DND-41 (cell line): ENCODE results near the gene FAM168B.

Experiments
- ATAC-seq: fragments of 200-7000 bp; cut with Tn5 transposase; 3 replicates; pipeline ENCODE4 v1.9.1; 2021; ENCODE audit warnings: low read depth; ENCODE audit not compliant: insufficient read depth
- DNase-seq: peaks from one replicate; pipeline ENCODE4 v3.0.0-alpha.2; 2020
- H2AFZ ChIP-seq: 2 replicates; pipeline ENCODE4 v1.6.0; 2012; ENCODE audit warnings: low read depth, low read length
- H3K27ac ChIP-seq: 2 replicates; pipeline ENCODE4 v1.5.1; 2012; ENCODE audit warnings: low read length, inconsistent platforms
- H3K27me3 ChIP-seq: fragments of 200-600 bp; sonication (generic); 2 replicates; pipeline ENCODE4 v1.6.0; 2012; ENCODE audit warnings: low read length, mild to moderate bottlenecking, inconsistent platforms; ENCODE audit not compliant: insufficient read depth, poor library complexity
- H3K36me3 ChIP-seq: 2 replicates; pipeline ENCODE4 v1.5.1; 2012; ENCODE audit warnings: low read length, inconsistent platforms; ENCODE audit not compliant: insufficient read depth
- H3K4me1 ChIP-seq: 2 replicates; pipeline ENCODE4 v1.5.1; 2012; ENCODE audit warnings: mild to moderate bottlenecking, low read length; ENCODE audit not compliant: insufficient read depth
- H3K4me2 ChIP-seq: 2 replicates; pipeline ENCODE4 v1.6.0; 2012; ENCODE audit warnings: mild to moderate bottlenecking, moderate library complexity, low read length, inconsistent platforms; ENCODE audit not compliant: insufficient read depth
- H3K4me3 ChIP-seq, 2 experiments: fragments of 200-600 bp in 1 of 2; shearing (Covaris generic) in 1 of 2; 2 replicates each; pipeline ENCODE4 v1.5.1; 2012 to 2016; ENCODE audit warnings: inconsistent platforms in 2 of 2, low read length in 2 of 2, mild to moderate bottlenecking in 2 of 2, low read depth in 1 of 2, moderate library complexity in 1 of 2
- H3K79me2 ChIP-seq: 2 replicates; pipeline ENCODE4 v1.6.0; 2012; ENCODE audit warnings: low read length, inconsistent platforms; ENCODE audit not compliant: insufficient read depth
- H3K9ac ChIP-seq: 2 replicates; pipeline ENCODE4 v1.6.0; 2012; ENCODE audit warnings: low read depth, mild to moderate bottlenecking, inconsistent platforms, low read length, moderate library complexity
- H3K9me3 ChIP-seq: 2 replicates; pipeline ENCODE4 v1.5.1; 2012; ENCODE audit warnings: low read length, moderate library complexity, mild to moderate bottlenecking, inconsistent platforms; ENCODE audit not compliant: insufficient read depth, severe bottlenecking
- H4K20me1 ChIP-seq: 2 replicates; pipeline ENCODE4 v1.6.0; 2012; ENCODE audit warnings: low read length; ENCODE audit not compliant: insufficient read depth
- CTCF ChIP-seq: IDR thresholded peaks from 2 replicates; pipeline ENCODE4 v1.5.1; 2012; ENCODE audit warnings: borderline replicate concordance, low read length, moderate library complexity, mild to moderate bottlenecking; ENCODE audit not compliant: poor library complexity, severe bottlenecking; ENCODE audit errors: extremely low read depth
- EZH2 ChIP-seq: IDR thresholded peaks from 3 replicates; pipeline ENCODE4 v1.6.1; 2012; ENCODE audit warnings: borderline replicate concordance, low read depth, mild to moderate bottlenecking, moderate library complexity, low read length, inconsistent platforms; ENCODE audit not compliant: severe bottlenecking

The FAM168B gene

GRCh38 chr2:131045286-131046027 is 47.8 kb downstream of the FAM168B start:
- no peak overlapping the region for H3K4me2 ChIP-seq
- no peaks in the 10 kb centered on the region for H3K9me3 ChIP-seq
- H3K27me3 ChIP-seq: no peaks in the 10 kb centered on the region
- H3K4me3 ChIP-seq: no peak overlapping the region
- peaks cover 38% of the 10 kb centered on the region; the same call in 1 of the 2 replicates for H4K20me1 ChIP-seq
- H2AFZ ChIP-seq: no peak overlapping the region
- TF ChIP-seq CTCF (no peak), EZH2 (no peak)
- DNase-seq (no peak), ATAC-seq (no peak)
- H3K4me1 ChIP-seq: peaks cover 25% of the 10 kb centered on the region
- H3K36me3 ChIP-seq: peaks cover 38% of the 10 kb centered on the region
- no peak overlapping the region for H3K9ac ChIP-seq
- no peaks in the 10 kb centered on the region for H3K79me2 ChIP-seq
- no peak overlapping the region for H3K27ac ChIP-seq

GRCh38 chr2:131044757-131045150 is 48.5 kb downstream of the FAM168B start:
- peaks cover 31% of the 10 kb centered on the region for H3K36me3 ChIP-seq
- no peak overlapping the region for H3K9ac ChIP-seq
- ATAC-seq: no peak
- H3K9me3 ChIP-seq: no peaks in the 10 kb centered on the region
- H2AFZ ChIP-seq: no peak overlapping the region
- TF ChIP-seq EZH2 (no peak), CTCF (no peak)
- no peak for DNase-seq
- H3K27me3 ChIP-seq: no peaks in the 10 kb centered on the region
- no peak overlapping the region for H3K27ac ChIP-seq
- H4K20me1 ChIP-seq: peaks cover 38% of the 10 kb centered on the region; the same call in 1 of the 2 replicates
- peaks cover 27% of the 10 kb centered on the region for H3K4me1 ChIP-seq
- no peaks in the 10 kb centered on the region for H3K79me2 ChIP-seq
- no peak overlapping the region for H3K4me2 ChIP-seq
- H3K4me3 ChIP-seq: no peak overlapping the region

- no peak for DNase-seq
- Histone ChIP-seq H3K4me3 (no peak overlapping the region), H2AFZ (no peak overlapping the region), H3K79me2 (no peaks in the 10 kb centered on the region), H3K36me3 (peaks cover 26% of the 10 kb centered on the region), H3K4me2 (no peak overlapping the region), H3K9ac (no peak overlapping the region), H3K9me3 (no peaks in the 10 kb centered on the region), H4K20me1 (peaks cover 36% of the 10 kb centered on the region; the same call in 1 of the 2 replicates), H3K4me1 (peaks cover 27% of the 10 kb centered on the region), H3K27ac (no peak overlapping the region), H3K27me3 (no peaks in the 10 kb centered on the region)
- TF ChIP-seq EZH2 (no peak), CTCF (no peak)
- no peak for ATAC-seq
Measured at GRCh38 chr2:131044075-131044756, 49.0 kb downstream of the FAM168B start.
